Measurements from ENCODE around the gene IPO4. TPM values are rescaled to one million over a fixed set of nuclear protein-coding genes. Genes with fewer than 3 reads are reported as not detected.

Gene IPO4
- total RNA-seq, 1 donor from 2014 or later: 30.8 TPM

DNA sequence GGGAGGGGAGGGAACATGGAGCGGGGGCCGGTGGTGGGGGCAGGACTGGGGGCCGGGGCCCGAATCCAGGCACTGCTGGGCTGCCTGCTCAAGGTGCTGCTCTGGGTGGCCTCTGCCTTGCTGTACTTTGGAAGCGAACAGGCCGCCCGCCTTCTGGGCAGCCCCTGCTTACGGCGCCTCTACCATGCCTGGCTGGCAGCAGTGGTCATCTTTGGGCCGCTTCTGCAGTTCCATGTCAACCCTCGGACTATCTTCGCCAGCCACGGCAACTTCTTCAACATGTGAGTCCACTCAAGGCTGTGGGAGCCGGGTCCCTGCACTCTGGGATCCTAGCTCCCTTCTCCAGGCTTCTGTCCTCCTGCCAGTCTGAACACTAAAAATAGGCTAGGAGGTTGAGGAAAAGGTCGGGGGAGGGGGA lies 57.1 kb downstream of the IPO4 start:
- peak; percentile 35 for DNase-seq

DNA sequence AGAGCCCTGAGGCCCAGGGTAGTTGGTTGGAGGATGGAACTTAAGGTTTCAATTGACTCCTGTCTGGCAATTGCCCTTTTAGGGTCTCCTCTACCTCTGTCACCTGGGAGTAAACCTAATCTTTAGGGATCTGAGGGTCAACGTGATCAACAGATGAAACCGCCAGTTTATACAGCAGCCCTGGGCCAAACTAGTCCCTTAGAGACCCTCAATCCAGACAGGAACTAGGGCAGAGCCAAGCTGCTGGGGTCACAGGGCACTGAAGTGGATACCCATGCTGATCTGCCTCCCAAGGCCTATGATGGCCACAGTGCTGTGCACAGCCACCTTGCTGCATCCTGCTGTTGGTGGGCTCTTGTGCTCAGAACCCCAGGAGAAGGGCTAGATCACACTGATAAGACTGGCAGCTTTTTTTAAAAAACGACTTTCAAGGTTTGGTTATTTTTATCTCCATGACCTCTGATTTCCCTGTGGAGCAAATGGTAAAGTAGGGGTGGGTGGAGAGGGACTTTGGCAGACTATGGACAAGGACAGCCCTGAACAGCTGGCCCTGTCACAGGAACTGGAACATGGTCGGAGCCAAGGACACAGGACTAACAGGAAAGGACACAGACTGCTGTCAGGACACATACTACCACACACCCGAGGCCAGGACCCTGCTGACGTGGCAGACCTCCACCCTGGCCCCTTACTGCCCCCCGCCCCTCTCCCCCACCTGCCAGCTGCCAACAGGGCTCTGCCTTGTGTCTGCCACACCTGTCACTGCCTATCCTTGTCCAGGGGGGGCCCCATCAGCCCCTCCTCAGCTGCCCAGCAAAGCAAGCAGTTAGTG lies 57.7 kb downstream of the IPO4 start:
- peak; percentile 94 for DNase-seq

DNA sequence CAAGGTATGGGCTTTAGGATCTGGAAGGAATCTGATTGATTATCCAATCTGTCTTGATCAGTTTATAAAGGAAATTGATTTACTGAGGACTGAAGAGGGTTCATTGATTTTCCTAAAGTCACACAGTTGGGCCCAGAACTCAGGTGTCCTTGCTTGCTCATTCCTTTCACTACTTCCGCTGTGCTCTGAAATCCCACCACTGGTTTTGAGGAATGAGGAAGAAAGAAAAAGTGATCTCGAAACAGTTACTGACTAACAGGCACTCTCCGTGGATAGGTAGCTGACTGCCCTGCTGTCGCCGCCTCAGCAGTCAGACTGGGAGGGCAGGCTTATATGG lies 58.3 kb downstream of the IPO4 start, which contains the start of gene FITM1:
Gene FITM1, plus strand, starts transcription at position 280 of the 337 bp plus-strand sequence. CDS start 905 bp downstream, outside the sequence.
- no peak for DNase-seq

Small RNAs within 50 kb of the gene (small RNA-seq; reads per million reads assigned to genes)
- gene AL136295.4 (ENCODE audit: low replicate concordance): not detected
- not detected for gene CHMP4A (ENCODE audit: low replicate concordance)
- gene IPO4 (ENCODE audit: low replicate concordance): not detected
- not detected for gene IRF9 (ENCODE audit: low replicate concordance)
- not detected for gene MDP1 (ENCODE audit: low replicate concordance)
- gene RNA5SP383 (ENCODE audit: low replicate concordance): 0.05 reads per million

Other genes starting within 250 kb of the IPO4 start
- 18.8 TPM for gene DHRS4, start 235.0 kb downstream of the IPO4 start, total RNA-seq
- gene DHRS4L2, start 199.9 kb downstream of the IPO4 start, total RNA-seq: 8.2 TPM
- gene CARMIL3, start 136.8 kb downstream of the IPO4 start, total RNA-seq: 0.72 TPM
- not detected for gene CPNE6, start 117.3 kb downstream of the IPO4 start, total RNA-seq
- gene PCK2, start 94.5 kb downstream of the IPO4 start, total RNA-seq: 2.9 TPM
- gene DCAF11, start 74.0 kb downstream of the IPO4 start, total RNA-seq: 80.3 TPM
- 2.4 TPM for gene NRL, start 73.9 kb downstream of the IPO4 start, total RNA-seq
- 132 TPM for gene FITM1, start 58.2 kb downstream of the IPO4 start, total RNA-seq
- 73.5 TPM for gene PSME1, start 52.6 kb downstream of the IPO4 start, total RNA-seq
- gene EMC9, start 47.2 kb downstream of the IPO4 start, total RNA-seq: 18.1 TPM
- gene PSME2, start 42.2 kb downstream of the IPO4 start, total RNA-seq: 35.5 TPM
- gene RNF31, start 41.3 kb downstream of the IPO4 start, total RNA-seq: 38.2 TPM
- gene IRF9, start 27.6 kb downstream of the IPO4 start, total RNA-seq: 34.6 TPM
- 8.6 TPM for gene REC8, start 16.7 kb downstream of the IPO4 start, total RNA-seq
- 52.9 TPM for gene TM9SF1, start 6.6 kb upstream of the IPO4 start, total RNA-seq
- gene TSSK4, start 16.9 kb upstream of the IPO4 start, total RNA-seq: not detected
- 47.6 TPM for gene CHMP4A, start 24.7 kb upstream of the IPO4 start, total RNA-seq
- 12.9 TPM for gene MDP1, start 27.2 kb upstream of the IPO4 start, total RNA-seq
- 77.0 TPM for gene NEDD8, start 43.6 kb upstream of the IPO4 start, total RNA-seq
- 102 TPM for gene GMPR2, start 44.1 kb upstream of the IPO4 start, total RNA-seq
- 33.8 TPM for gene TINF2, start 53.8 kb upstream of the IPO4 start, total RNA-seq
- gene TGM1, start 74.4 kb upstream of the IPO4 start, total RNA-seq: 29.0 TPM
- 16.5 TPM for gene RABGGTA, start 82.8 kb upstream of the IPO4 start, total RNA-seq
- gene DHRS1, start 111.0 kb upstream of the IPO4 start, total RNA-seq: 13.0 TPM
- 24.5 TPM for gene NOP9, start 111.0 kb upstream of the IPO4 start, total RNA-seq
- gene CIDEB, start 119.2 kb upstream of the IPO4 start, total RNA-seq: 14.6 TPM
- 19.3 TPM for gene LTB4R2, start 121.3 kb upstream of the IPO4 start, total RNA-seq
- gene LTB4R, start 122.7 kb upstream of the IPO4 start, total RNA-seq: 8.8 TPM
- gene ADCY4, start 146.3 kb upstream of the IPO4 start, total RNA-seq: 16.7 TPM
- 5.5 TPM for gene RIPK3, start 151.2 kb upstream of the IPO4 start, total RNA-seq
- gene NFATC4, start 179.4 kb upstream of the IPO4 start, total RNA-seq: 56.6 TPM
- gene NYNRIN, start 210.2 kb upstream of the IPO4 start, total RNA-seq: 35.1 TPM
- gene CBLN3, start 240.9 kb upstream of the IPO4 start, total RNA-seq: 1.3 TPM
- 56.6 TPM for gene KHNYN, start 241.1 kb upstream of the IPO4 start, total RNA-seq

All from tongue (tissue), 3 donors.